OCI-LY1 (cell line): ENCODE data around the gene TMEM42.

Experiments used
- H2AFZ ChIP-seq: fragments of 200-600 bp; sonication (generic), shearing (Covaris generic); 2 replicates; pipeline ENCODE4 v1.6.0; 2014; ENCODE audit warnings: antibody characterized with exemption, mild to moderate bottlenecking, low read length
- H3F3A ChIP-seq: fragments of 200-600 bp; sonication (generic), shearing (Covaris generic); 2 replicates; pipeline ENCODE4 v1.6.0; 2014; ENCODE audit warnings: mild to moderate bottlenecking, antibody characterized with exemption, low read length, moderate library complexity; ENCODE audit not compliant: insufficient read depth
- H3K27ac ChIP-seq: fragments of 200-600 bp; sonication (generic); 2 replicates; pipeline ENCODE4 v1.5.1; 2014; ENCODE audit warnings: low read length, mixed run types, mild to moderate bottlenecking, low read depth; ENCODE audit not compliant: poor library complexity, severe bottlenecking
- H3K27me3 ChIP-seq: fragments of 200-600 bp; sonication (generic); 2 replicates; pipeline ENCODE4 v1.6.0; 2014; ENCODE audit warnings: antibody characterized with exemption, mild to moderate bottlenecking, low read length, moderate library complexity; ENCODE audit not compliant: insufficient read depth
- H3K36me3 ChIP-seq: fragments of 200-600 bp; sonication (generic); 2 replicates; pipeline ENCODE4 v1.6.1; 2014; ENCODE audit warnings: mild to moderate bottlenecking, antibody characterized with exemption, low read length, moderate library complexity, mixed read lengths; ENCODE audit not compliant: insufficient read depth
- H3K4me1 ChIP-seq: fragments of 200-600 bp; sonication (generic); 2 replicates; pipeline ENCODE4 v1.5.1; 2014; ENCODE audit warnings: mild to moderate bottlenecking, low read length, moderate library complexity; ENCODE audit not compliant: insufficient read depth, severe bottlenecking
- H3K4me2 ChIP-seq: fragments of 200-600 bp; sonication (generic), shearing (Covaris generic); 2 replicates; pipeline ENCODE4 v1.6.1; 2014; ENCODE audit warnings: low read length
- H3K4me3 ChIP-seq: fragments of 200-600 bp; sonication (generic); 2 replicates; pipeline ENCODE4 v1.5.1; 2014; ENCODE audit warnings: low read length, low read depth, mild to moderate bottlenecking, mixed read lengths; ENCODE audit not compliant: poor library complexity, severe bottlenecking
- H3K79me2 ChIP-seq: fragments of 200-600 bp; shearing (Covaris generic); 2 replicates; pipeline ENCODE4 v1.6.1; 2016; ENCODE audit warnings: mixed run types, low read length, mixed read lengths; ENCODE audit not compliant: insufficient read depth
- H3K9ac ChIP-seq: fragments of 200-600 bp; sonication (generic), shearing (Covaris generic); 2 replicates; pipeline ENCODE4 v1.6.1; 2014; ENCODE audit warnings: mild to moderate bottlenecking, low read length, mixed read lengths
- H3K9me2 ChIP-seq: fragments of 200-600 bp; sonication (generic), shearing (Covaris generic); 2 replicates; pipeline ENCODE4 v1.6.1; 2014; ENCODE audit warnings: low read depth, mild to moderate bottlenecking, low read length, mixed read lengths
- H3K9me3 ChIP-seq: fragments of 200-600 bp; shearing (Covaris generic); 2 replicates; pipeline ENCODE4 v1.6.1; 2014; ENCODE audit warnings: low read length, mixed read lengths
- H4K20me1 ChIP-seq: fragments of 200-600 bp; sonication (generic), shearing (Covaris generic); 2 replicates; pipeline ENCODE4 v1.6.0; 2016; ENCODE audit warnings: mild to moderate bottlenecking, low read length; ENCODE audit not compliant: insufficient read depth
- EZH2 ChIP-seq: fragments of 200-600 bp; sonication (generic), shearing (Covaris generic); IDR thresholded peaks from 2 replicates; pipeline ENCODE4 v1.8.0; 2017; ENCODE audit warnings: borderline replicate concordance, mixed run types, mild to moderate bottlenecking, antibody characterized with exemption, low read length, moderate library complexity, mixed read lengths
- TF ChIP-seq, protein P1 (sequence below): fragments of 200-600 bp; sonication (generic), shearing (Covaris generic); IDR thresholded peaks from 2 replicates; pipeline ENCODE4 v1.5.1; 2017; ENCODE audit warnings: mild to moderate bottlenecking, antibody characterized with exemption, low read length, moderate library complexity, mixed read lengths

The TMEM42 gene

GRCh38 chr3:44874308-44874707 is 12.6 kb downstream of the TMEM42 start, which contains the start of gene TGM4:
Gene TGM4, plus strand, starts transcription at chr3:44874608. Its CDS starts 71 bp downstream, at chr3:44874679.
- no peaks in the 10 kb centered on the region for H4K20me1 ChIP-seq
- no peak within 1 kb of the TSS for H3K4me3 ChIP-seq
- no peaks in the 10 kb centered on the region for H3K36me3 ChIP-seq
- H3K27me3 ChIP-seq = no peaks in the 10 kb centered on the region
- H3K27ac ChIP-seq = no peak within 1 kb of the TSS
- H3K9ac ChIP-seq = no peak within 1 kb of the TSS
- H3K9me3 ChIP-seq = no peaks in the 10 kb centered on the region
- TF ChIP-seq EZH2 = no peak
- TF ChIP-seq, protein P1, sequence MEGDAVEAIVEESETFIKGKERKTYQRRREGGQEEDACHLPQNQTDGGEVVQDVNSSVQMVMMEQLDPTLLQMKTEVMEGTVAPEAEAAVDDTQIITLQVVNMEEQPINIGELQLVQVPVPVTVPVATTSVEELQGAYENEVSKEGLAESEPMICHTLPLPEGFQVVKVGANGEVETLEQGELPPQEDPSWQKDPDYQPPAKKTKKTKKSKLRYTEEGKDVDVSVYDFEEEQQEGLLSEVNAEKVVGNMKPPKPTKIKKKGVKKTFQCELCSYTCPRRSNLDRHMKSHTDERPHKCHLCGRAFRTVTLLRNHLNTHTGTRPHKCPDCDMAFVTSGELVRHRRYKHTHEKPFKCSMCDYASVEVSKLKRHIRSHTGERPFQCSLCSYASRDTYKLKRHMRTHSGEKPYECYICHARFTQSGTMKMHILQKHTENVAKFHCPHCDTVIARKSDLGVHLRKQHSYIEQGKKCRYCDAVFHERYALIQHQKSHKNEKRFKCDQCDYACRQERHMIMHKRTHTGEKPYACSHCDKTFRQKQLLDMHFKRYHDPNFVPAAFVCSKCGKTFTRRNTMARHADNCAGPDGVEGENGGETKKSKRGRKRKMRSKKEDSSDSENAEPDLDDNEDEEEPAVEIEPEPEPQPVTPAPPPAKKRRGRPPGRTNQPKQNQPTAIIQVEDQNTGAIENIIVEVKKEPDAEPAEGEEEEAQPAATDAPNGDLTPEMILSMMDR = no peak
- no peak within 1 kb of the TSS for H3K4me2 ChIP-seq
- no peaks in the 10 kb centered on the region for H3K79me2 ChIP-seq
- H2AFZ ChIP-seq = no peak within 1 kb of the TSS
- no peaks in the 10 kb centered on the region for H3K9me2 ChIP-seq
- no peaks in the 10 kb centered on the region for H3K4me1 ChIP-seq
- no peaks in the 10 kb centered on the region for H3F3A ChIP-seq

DNA sequence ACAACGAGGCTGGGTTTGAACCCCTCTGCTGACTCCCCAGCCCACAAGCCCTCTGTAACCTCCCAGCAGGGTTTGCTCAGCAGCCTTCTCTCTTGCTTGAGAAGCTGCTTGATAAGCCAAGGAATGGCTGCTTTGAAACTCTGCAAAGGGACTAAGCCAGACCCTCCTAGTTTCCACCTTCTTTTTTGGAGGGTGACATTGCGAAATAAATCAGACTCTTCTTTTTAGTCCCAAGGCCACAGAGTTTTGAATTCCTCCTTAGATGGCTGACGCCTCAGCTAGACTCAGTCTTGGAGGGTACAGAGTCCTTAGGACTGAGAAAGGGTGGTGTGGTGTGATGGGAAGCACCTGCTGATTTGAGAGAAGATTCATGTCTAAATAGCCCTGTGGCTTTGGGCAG is 13.9 kb downstream of the TMEM42 start:
- no peaks in the 10 kb centered on the region for H4K20me1 ChIP-seq
- no peak overlapping the region for H3K9ac ChIP-seq
- no peak overlapping the region for H3K4me2 ChIP-seq
- H3K4me1 ChIP-seq = no peaks in the 10 kb centered on the region
- no peak for TF ChIP-seq EZH2
- TF ChIP-seq, protein P1 = no peak
- no peak overlapping the region for H3K4me3 ChIP-seq
- no peaks in the 10 kb centered on the region for H3K27me3 ChIP-seq
- no peaks in the 10 kb centered on the region for H3K9me3 ChIP-seq
- H3K79me2 ChIP-seq = no peaks in the 10 kb centered on the region
- H3K9me2 ChIP-seq = no peaks in the 10 kb centered on the region
- no peak overlapping the region for H3K27ac ChIP-seq
- no peak overlapping the region for H2AFZ ChIP-seq
- H3F3A ChIP-seq = no peaks in the 10 kb centered on the region
- H3K36me3 ChIP-seq = no peaks in the 10 kb centered on the region

DNA sequence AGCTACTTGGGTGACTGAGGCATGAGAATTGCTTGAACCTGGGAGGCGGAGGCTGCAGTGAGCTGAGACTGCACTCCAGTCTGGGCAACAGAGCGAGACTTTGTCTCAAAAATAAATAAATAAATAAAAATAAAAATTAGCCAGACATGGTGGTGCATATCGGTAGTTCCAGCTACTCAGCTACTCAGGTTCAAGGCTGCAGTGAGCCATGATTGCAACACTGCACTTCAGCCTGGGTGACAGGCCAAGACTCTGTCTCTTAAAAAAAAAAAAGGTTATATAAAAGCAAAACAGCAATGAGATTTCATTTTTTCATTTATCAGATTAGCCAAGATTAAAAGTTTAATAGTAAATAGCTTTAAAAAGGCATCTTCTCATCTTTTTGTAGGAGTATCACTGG is 15.6 kb downstream of the TMEM42 start:
- no peak overlapping the region for H3K4me3 ChIP-seq
- H3K27me3 ChIP-seq = no peaks in the 10 kb centered on the region
- H3K27ac ChIP-seq = no peak overlapping the region
- H2AFZ ChIP-seq = no peak overlapping the region
- H3K4me2 ChIP-seq = no peak overlapping the region
- H3K9me3 ChIP-seq = no peaks in the 10 kb centered on the region
- no peaks in the 10 kb centered on the region for H3K9me2 ChIP-seq
- H3F3A ChIP-seq = no peaks in the 10 kb centered on the region
- no peaks in the 10 kb centered on the region for H3K4me1 ChIP-seq
- TF ChIP-seq, protein P1 = no peak
- no peak for TF ChIP-seq EZH2
- H3K9ac ChIP-seq = no peak overlapping the region
- H4K20me1 ChIP-seq = no peaks in the 10 kb centered on the region
- H3K79me2 ChIP-seq = no peaks in the 10 kb centered on the region
- no peaks in the 10 kb centered on the region for H3K36me3 ChIP-seq
